Measurements from ENCODE around the gene NR2F1.

NR2F1 gene

DNA sequence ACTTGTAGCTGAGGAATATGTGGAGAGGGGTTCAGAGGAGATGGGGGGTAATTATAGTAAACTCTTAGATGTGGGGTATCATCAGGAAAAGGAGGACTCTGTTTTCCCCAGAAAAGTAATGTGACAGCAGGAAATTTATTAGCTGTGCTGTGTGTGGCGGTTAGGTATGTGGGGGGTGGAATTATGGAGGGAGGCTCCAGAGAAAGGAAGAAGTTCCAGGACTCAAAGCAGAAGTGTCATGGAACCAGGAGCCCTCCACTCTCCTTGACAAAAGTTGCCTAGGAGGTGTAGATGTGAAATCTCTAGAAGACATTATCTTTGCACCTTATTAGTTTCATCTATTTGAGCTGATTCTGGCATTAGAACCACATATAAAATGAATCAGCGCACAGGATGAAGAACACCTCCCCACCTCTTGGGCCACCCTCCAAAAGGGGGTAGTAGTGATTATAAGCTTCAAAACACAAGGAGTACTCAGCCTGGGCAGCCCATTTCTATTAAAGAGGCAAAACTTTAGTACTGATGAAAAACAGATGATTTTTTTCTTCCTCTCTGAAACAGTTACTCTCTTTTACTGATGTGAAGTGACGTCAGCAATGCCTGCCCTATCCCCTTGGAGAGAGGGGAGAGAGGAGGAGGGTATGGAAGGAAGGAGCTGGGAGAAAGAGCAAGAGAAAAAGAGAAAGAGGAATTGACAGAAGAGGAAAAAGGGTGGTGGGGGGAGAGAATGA is 18.2 kb downstream of the NR2F1 start:
- H3K36me3 ChIP-seq (replicated peaks), result no peaks in the 10 kb centered on the region
- peaks cover 21% of the 10 kb centered on the region for H3K4me1 ChIP-seq
- peaks cover 9% of the 10 kb centered on the region for H3K27me3 ChIP-seq (ENCODE audit: low read depth)
- in situ Hi-C loops (cut with MboI; ENCODE audit: low sequenced_read_pairs), result no loop called here
- no peak for DNase-seq (ENCODE audit: low spot score in 2 of 2)
- H3K4me3 ChIP-seq, result no peak overlapping the region
- H3K9me3 ChIP-seq, result no peaks in the 10 kb centered on the region

DNA sequence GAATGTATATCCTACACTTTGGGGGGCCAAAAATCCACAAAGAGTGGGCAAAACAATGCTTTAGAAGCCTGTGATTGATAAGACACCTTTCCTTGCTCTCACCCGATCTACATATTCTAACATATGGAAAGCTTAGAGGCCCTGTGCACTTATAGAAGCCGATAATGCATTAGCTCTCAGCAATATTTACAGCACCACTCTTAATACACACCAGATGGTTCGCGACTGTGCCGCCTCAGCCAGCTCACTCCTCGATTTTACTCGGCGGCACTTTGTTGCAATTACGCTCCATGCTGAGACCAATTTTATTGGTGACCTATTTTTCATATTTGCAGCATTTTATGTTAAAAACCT is 18.8 kb downstream of the NR2F1 start:
- Histone ChIP-seq H3K4me1 (peaks cover 21% of the 10 kb centered on the region), H3K36me3 (replicated peaks) (no peaks in the 10 kb centered on the region), H3K4me3 (no peak overlapping the region), H3K9me3 (no peaks in the 10 kb centered on the region), H3K27me3 (ENCODE audit: low read depth) (peaks cover 11% of the 10 kb centered on the region)
- no peak for DNase-seq (ENCODE audit: low spot score in 2 of 2)
- in situ Hi-C loops (cut with MboI; ENCODE audit: low sequenced_read_pairs), result no loop called here

DNA sequence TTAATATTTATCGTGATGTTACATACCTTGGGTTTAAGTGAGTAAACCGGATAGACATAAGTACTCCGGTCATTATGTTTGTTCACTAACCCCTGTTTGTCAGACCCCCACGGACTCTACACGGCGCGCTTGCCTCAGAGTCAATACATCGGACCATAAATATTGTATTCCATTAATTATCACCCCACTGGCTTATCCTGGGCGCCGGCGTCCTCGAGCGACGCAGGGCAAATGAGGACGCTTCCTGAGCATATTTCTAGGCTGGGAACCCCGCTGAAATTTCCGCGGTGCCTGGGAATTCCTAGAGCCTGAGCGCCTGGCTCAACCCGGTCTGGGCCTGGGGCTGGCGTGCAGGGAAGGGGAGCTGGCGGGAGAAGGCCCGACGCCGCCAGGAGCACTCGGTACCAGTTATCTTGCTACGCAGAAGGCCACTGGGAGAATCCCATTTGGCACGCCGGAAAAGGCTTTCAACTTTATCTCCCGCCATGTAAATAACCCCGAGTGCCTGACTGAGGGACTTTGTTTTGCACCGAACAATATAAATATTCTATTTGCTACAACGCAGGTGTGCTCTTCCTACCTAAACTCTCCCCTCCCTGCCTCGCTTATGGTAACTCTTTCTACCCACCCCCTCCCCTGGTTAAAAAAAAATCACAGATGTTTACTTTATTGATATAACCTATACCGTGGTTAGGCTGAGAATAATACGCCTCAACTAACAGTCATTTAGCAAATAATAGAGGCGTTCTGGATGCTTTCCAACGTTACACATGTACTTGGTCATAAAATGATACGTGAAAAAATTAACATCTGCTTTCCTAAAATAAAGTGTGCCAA is 19.4 kb downstream of the NR2F1 start:
- Histone ChIP-seq H3K36me3 (replicated peaks) (no peaks in the 10 kb centered on the region), H3K4me1 (peaks cover 21% of the 10 kb centered on the region), H3K9me3 (no peaks in the 10 kb centered on the region), H3K27me3 (ENCODE audit: low read depth) (peaks cover 14% of the 10 kb centered on the region), H3K4me3 (no peak overlapping the region)
- in situ Hi-C loops (cut with MboI; ENCODE audit: low sequenced_read_pairs), result no loop called here
- no peak for DNase-seq (ENCODE audit: low spot score in 2 of 2)

DNA sequence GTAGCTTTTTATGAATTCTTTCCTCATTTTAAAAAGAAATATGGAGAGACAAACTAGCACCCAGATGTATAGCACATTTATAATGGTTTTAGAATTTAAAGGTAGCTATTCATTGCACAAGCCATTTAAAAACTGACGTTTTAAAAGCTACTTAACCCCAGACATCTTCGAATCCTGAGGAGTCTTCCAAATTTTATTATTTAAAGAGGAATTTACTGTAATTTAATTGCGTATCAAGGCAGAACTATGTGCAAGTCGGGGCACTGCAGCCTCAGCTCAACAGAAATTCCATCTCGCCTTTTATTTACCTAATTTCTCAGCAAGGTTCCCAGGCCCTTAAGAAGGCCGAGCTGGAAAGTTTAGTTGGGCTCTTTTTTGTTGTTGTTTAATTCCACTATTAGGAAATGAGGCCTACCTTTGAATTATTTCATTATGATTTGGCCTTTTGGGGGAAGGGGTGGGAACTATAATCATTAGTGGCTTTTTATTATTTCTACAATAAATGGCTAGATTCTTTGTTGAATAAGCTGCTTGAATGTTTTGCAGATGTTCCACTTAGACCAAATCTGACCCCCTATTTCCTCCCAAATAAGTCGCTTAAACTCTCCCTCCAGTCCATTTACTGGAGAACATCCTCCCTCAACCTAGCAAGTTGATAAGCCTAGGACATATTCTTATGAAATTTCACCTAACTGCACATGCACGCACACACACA is 20.2 kb downstream of the NR2F1 start:
- H3K9me3 ChIP-seq, result no peaks in the 10 kb centered on the region
- H3K36me3 ChIP-seq (replicated peaks), result no peaks in the 10 kb centered on the region
- peaks cover 21% of the 10 kb centered on the region for H3K4me1 ChIP-seq
- in situ Hi-C loops (cut with MboI; ENCODE audit: low sequenced_read_pairs), result no loop called here
- no peak overlapping the region for H3K4me3 ChIP-seq
- H3K27me3 ChIP-seq (ENCODE audit: low read depth), result peaks cover 22% of the 10 kb centered on the region
- DNase-seq (ENCODE audit: low spot score in 2 of 2), result no peak

DNA sequence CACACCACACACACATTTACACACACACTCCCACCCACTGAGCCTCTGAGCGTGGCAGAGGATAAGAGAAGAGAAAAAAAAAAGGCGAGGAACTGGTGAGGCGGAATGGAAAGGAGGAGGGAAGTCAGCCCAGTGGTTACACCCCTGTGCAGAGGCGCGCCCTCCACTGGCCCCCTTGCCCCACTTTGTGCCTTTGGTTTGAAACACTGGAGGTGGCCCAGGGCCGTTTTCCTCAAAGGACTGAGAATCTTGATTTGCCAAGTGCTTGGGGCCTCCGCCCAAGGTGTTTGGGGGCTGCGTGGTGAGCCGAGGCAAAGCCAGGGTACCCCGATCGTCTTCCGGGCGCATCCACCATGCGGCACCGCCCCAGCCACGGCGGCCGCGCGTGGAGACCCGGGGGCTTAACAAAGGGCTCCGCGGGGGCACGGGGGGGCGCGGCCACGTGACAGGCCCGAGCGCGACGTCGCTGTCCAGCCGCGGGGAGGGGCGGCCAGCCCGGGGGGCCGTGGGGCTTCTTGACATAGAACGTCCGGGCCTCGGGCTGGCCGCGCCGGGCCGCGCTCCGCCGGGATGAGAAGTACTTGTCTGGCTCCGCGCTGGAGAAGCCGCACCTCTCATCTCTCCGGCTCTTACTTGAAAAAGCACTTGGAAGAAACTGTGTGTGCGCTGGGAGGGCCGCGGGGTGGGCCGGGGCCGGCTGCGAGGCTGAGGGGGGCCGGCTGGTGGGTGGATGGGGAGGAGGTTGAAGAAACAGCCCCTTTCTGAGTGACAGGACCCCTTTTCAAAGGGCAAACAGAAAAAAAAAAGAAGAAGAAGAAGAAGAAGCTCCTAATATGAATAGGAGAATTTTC is 21.0 kb downstream of the NR2F1 start:
- H3K4me1 ChIP-seq, result peaks cover 21% of the 10 kb centered on the region
- peaks cover 29% of the 10 kb centered on the region for H3K27me3 ChIP-seq (ENCODE audit: low read depth)
- no peak overlapping the region for H3K4me3 ChIP-seq
- in situ Hi-C loops (cut with MboI; ENCODE audit: low sequenced_read_pairs), result no loop called here
- H3K36me3 ChIP-seq (replicated peaks), result no peaks in the 10 kb centered on the region
- no peaks in the 10 kb centered on the region for H3K9me3 ChIP-seq
- no peak for DNase-seq (ENCODE audit: low spot score in 2 of 2)

DNA sequence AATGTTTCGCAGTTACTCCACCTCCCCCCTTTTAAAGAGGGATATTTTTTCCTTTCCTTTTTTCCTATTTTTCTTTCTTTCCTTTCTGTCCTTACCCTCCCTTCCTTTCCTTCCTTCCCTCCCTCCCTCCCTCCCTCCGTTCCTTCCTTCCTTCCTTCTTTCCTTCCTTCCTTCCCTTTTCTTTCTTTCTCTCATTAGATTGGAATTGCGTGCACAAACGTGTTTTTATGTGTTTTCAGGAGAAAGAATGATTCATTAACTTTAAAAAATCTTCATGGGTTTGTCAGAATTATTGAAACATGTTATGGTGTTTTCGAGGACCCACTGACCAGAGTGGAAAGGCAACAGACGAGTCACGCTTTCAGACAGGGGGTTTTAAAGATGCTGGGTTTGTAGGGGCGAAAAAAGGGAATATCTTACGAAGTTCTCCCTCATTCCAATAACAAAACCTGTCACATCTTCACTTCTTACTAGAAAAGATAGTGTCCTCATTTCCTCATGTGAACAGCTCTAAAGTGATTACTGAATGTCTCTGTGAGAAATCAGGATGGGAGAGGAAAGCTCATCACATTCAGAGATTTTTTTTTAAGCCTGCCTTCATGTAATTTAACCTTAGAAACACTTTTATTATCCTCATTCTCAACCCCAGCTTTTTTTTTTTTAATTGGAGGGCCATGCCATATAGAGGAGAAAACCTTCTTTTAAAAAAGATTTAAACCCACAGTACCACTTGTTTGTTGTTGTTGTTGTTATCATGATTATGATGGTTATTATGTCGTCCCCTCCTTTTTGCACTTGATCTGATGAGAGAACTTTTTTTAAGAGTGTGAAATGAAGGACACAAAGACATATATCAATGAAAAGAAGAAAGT is 21.9 kb downstream of the NR2F1 start:
- Histone ChIP-seq H3K4me1 (peaks cover 15% of the 10 kb centered on the region), H3K27me3 (ENCODE audit: low read depth) (peaks cover 38% of the 10 kb centered on the region), H3K9me3 (no peaks in the 10 kb centered on the region), H3K36me3 (replicated peaks) (no peaks in the 10 kb centered on the region), H3K4me3 (no peak overlapping the region)
- in situ Hi-C loops (cut with MboI; ENCODE audit: low sequenced_read_pairs), result no loop called here
- no peak for DNase-seq (ENCODE audit: low spot score in 2 of 2)

DNA sequence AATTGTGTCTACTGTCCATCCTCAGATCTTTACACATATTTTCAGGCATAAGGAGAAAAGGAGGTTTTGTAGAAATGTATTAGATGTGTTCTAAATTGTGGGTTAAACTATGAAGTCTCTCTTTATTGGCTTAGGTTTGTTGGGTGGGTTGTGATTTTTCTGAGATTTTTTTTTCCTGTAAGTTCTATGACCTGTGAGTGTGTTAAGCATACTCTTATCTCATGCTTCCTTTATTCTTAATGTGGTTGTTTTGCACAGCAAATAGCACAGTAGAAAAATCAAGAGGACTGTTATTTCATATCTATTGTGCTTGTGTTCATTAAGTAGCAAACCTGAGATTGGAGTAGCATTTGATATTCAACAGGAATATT is 23.3 kb downstream of the NR2F1 start:
- no peaks in the 10 kb centered on the region for H3K9me3 ChIP-seq
- in situ Hi-C loops (cut with MboI; ENCODE audit: low sequenced_read_pairs), result no loop called here
- no peaks in the 10 kb centered on the region for H3K4me1 ChIP-seq
- no peak for DNase-seq (ENCODE audit: low spot score in 2 of 2)
- H3K27me3 ChIP-seq (ENCODE audit: low read depth), result peaks cover 53% of the 10 kb centered on the region
- H3K4me3 ChIP-seq, result no peak overlapping the region
- no peaks in the 10 kb centered on the region for H3K36me3 ChIP-seq (replicated peaks)

GRCh38 chr5:93607367-93608258 is 24.6 kb downstream of the NR2F1 start:
- Histone ChIP-seq H3K9me3 (no peaks in the 10 kb centered on the region), H3K36me3 (replicated peaks) (no peaks in the 10 kb centered on the region), H3K4me1 (peaks cover under 1% of the 10 kb centered on the region), H3K27me3 (ENCODE audit: low read depth) (peaks cover 64% of the 10 kb centered on the region), H3K4me3 (no peak overlapping the region)
- in situ Hi-C loops (cut with MboI; ENCODE audit: low sequenced_read_pairs), result no loop called here
- DNase-seq (ENCODE audit: low spot score in 2 of 2), result peak; percentile 34 to 50

DNA sequence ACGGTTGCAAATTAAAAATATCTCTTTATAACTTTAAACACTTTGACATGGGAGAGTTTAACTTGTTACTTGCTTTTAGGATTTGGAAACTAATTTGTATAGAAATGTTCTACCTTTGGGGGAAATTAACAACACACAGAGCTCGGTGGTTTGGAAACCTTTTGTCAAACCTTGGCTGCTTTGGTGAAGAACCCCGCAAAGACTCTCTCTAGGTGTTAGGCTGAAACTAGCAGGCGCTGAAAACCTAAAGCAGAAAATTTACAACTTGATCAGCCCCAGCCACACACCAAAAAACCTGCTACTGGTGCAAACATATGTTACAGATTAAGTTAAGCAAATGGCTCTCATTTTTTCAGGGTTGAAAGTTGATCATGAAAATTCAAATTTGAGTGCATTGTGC is 25.8 kb downstream of the NR2F1 start:
- DNase-seq (ENCODE audit: low spot score in 2 of 2), result no peak
- H3K36me3 ChIP-seq (replicated peaks), result no peaks in the 10 kb centered on the region
- peaks cover 3% of the 10 kb centered on the region for H3K4me1 ChIP-seq
- in situ Hi-C loops (cut with MboI; ENCODE audit: low sequenced_read_pairs), result no loop called here
- no peak overlapping the region for H3K4me3 ChIP-seq
- no peaks in the 10 kb centered on the region for H3K9me3 ChIP-seq
- peaks cover 75% of the 10 kb centered on the region for H3K27me3 ChIP-seq (ENCODE audit: low read depth)

DNA sequence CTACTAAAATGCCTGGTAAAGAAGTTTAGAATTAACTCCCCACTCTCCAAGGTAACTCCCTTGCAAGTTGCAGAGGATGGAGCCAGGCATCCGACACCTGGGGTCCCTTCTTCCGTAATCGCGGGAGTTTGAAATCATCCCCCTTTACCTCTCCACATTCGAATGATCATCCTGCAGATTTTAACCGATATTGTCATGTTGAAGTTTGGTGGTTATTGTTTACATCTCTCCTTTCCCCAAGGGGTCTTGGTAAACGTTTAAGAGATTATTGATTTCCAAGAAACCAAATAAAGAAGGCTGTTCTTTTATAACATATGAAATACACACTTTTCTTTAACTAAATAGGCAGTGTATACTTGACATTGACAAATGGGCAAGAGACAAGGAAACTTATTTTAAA is 26.7 kb downstream of the NR2F1 start:
- peaks cover 3% of the 10 kb centered on the region for H3K4me1 ChIP-seq
- no peaks in the 10 kb centered on the region for H3K9me3 ChIP-seq
- no peak for DNase-seq (ENCODE audit: low spot score in 2 of 2)
- H3K4me3 ChIP-seq, result no peak overlapping the region
- peaks cover 77% of the 10 kb centered on the region for H3K27me3 ChIP-seq (ENCODE audit: low read depth)
- in situ Hi-C loops (cut with MboI; ENCODE audit: low sequenced_read_pairs), result no loop called here
- H3K36me3 ChIP-seq (replicated peaks), result no peaks in the 10 kb centered on the region

DNA sequence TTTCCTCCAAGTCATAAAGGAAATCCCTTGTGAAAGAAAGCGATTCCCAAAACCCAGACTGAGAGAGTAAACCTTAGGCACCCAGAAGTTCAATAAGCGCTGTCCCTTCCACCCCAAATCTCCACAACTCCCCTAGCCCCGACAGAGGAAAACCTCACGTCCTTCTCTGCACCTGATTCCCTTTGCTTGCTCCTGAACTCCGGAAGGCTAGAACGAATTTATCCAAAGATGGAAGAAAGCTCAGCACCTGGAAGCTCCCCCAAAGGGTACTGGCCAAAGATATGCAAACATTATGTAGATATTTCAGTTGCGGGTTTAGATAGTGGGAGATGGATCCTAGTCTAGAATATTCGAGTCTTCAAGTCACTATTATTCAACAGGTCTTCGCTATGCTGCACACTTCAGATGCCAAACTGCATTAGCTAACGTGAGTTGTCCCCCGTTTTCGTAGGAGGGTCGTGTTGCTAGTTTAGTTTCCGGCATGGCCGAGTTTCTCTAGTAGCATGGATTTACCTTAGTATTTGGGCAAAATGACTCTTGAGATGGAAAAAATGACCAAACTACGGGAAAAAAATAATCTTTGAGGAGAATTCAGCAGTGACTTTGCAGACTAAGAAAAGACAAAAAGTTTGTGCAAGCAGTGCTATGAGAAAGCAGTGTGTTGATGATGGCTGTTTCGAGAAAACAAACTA is 27.7 kb downstream of the NR2F1 start:
- H3K27me3 ChIP-seq (ENCODE audit: low read depth), result peaks cover 80% of the 10 kb centered on the region
- no peaks in the 10 kb centered on the region for H3K9me3 ChIP-seq
- in situ Hi-C loops (cut with MboI; ENCODE audit: low sequenced_read_pairs), result no loop called here
- no peak overlapping the region for H3K4me3 ChIP-seq
- peaks cover 3% of the 10 kb centered on the region for H3K4me1 ChIP-seq
- no peaks in the 10 kb centered on the region for H3K36me3 ChIP-seq (replicated peaks)
- no peak for DNase-seq (ENCODE audit: low spot score in 2 of 2)
